Parathyroid adenoma (tissue), 2 donors: ENCODE results near the gene EPM2A.

Experiments used
- H2AFZ ChIP-seq: fragments of 300-600 bp; sonication (generic); one replicate; pipeline ENCODE4 v1.7.0; 2017; ENCODE audit warnings: antibody characterized with exemption, mild to moderate bottlenecking
- H3K27ac ChIP-seq: fragments of 300-600 bp; sonication (generic); one replicate; pipeline ENCODE4 v1.7.0; 2017
- H3K27me3 ChIP-seq: fragments of 300-600 bp; sonication (generic); one replicate; pipeline ENCODE4 v1.7.0; 2017; ENCODE audit warnings: low read length; ENCODE audit not compliant: control insufficient read depth, insufficient read depth
- H3K36me3 ChIP-seq: fragments of 300-600 bp; sonication (generic); one replicate; pipeline ENCODE4 v1.7.0; 2017; ENCODE audit warnings: low read length; ENCODE audit not compliant: control insufficient read depth, insufficient read depth
- H3K4me1 ChIP-seq: fragments of 300-600 bp; sonication (generic); one replicate; pipeline ENCODE4 v1.7.0; 2017; ENCODE audit warnings: control low read depth
- H3K4me2 ChIP-seq: fragments of 300-600 bp; sonication (generic); one replicate; pipeline ENCODE4 v1.7.0; 2017; ENCODE audit warnings: low read length
- H3K4me3 ChIP-seq: fragments of 300-600 bp; sonication (generic); one replicate; pipeline ENCODE4 v1.7.0; 2017; ENCODE audit warnings: low read depth, low read length
- H3K79me2 ChIP-seq: fragments of 300-600 bp; sonication (generic); one replicate; pipeline ENCODE4 v1.7.0; 2017; ENCODE audit warnings: control low read depth
- H3K9ac ChIP-seq: fragments of 300-600 bp; sonication (generic); one replicate; pipeline ENCODE4 v1.7.0; 2017; ENCODE audit warnings: mild to moderate bottlenecking
- H3K9me3 ChIP-seq: fragments of 300-600 bp; sonication (generic); one replicate; pipeline ENCODE4 v1.7.0; 2017; ENCODE audit warnings: low read length; ENCODE audit not compliant: control insufficient read depth
- TF ChIP-seq, protein P1 (sequence below): fragments of 300-600 bp; sonication (generic); IDR thresholded peaks from one replicate; pipeline ENCODE4 v1.7.0; 2017; ENCODE audit warnings: antibody characterized with exemption, mild to moderate bottlenecking
- donor health status: primary hyperparathyroidism.

EPM2A gene

DNA sequence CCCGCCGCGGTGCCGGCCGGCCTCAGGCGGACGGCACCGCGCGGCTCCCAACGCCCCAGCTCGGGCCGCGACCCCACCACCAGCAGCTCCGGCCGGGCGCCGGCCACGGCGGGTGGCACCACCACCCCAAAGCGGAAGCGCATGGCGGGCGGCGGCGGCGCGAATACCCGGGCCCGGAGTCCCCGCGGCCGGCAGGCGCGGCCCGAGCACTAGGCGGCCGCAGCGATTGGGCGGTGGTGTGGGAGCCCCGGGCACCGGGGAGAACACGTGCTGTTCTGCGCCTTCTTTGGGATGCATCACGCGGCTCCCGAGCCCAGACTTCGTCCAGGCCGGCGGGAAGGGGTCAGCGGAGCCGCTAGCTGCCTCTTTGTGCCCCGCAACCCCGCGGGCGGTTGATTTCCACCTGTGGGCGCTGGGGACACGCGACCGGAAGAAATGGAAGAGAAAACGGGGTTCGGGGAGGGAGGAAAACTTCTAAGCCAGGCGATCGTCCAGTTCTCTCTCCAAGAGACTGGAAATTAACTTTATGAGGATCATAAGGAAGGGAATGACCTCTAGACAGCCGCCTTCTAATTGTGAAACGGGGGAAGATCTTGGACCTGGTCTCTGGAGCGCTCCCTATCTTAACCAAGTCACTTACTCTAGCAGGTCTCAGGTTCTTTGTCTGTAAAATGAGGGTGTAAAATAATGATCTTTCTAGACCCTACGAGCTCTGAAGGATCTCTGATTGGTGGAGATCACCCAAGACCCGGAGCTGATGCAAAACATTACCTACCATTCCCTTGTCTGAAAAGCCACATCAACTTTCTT lies at the start of gene EPM2A:
TSS of gene EPM2A (minus strand) at position 165 of the 810 bp plus-strand sequence. CDS start at position 143, 22 bp downstream.
- Histone ChIP-seq H3K27me3 (no peaks in the 10 kb centered on the region), H3K4me2 (peak within 1 kb of the TSS; percentile 100), H3K79me2 (no peaks in the 10 kb centered on the region), H3K9ac (peak within 1 kb of the TSS; percentile 70), H3K4me1 (no peaks in the 10 kb centered on the region), H3K9me3 (no peaks in the 10 kb centered on the region), H2AFZ (peak within 1 kb of the TSS; percentile 99), H3K27ac (peak within 1 kb of the TSS; percentile 96), H3K4me3 (peak within 1 kb of the TSS; percentile 80), H3K36me3 (no peaks in the 10 kb centered on the region)
- TF ChIP-seq, protein P1, sequence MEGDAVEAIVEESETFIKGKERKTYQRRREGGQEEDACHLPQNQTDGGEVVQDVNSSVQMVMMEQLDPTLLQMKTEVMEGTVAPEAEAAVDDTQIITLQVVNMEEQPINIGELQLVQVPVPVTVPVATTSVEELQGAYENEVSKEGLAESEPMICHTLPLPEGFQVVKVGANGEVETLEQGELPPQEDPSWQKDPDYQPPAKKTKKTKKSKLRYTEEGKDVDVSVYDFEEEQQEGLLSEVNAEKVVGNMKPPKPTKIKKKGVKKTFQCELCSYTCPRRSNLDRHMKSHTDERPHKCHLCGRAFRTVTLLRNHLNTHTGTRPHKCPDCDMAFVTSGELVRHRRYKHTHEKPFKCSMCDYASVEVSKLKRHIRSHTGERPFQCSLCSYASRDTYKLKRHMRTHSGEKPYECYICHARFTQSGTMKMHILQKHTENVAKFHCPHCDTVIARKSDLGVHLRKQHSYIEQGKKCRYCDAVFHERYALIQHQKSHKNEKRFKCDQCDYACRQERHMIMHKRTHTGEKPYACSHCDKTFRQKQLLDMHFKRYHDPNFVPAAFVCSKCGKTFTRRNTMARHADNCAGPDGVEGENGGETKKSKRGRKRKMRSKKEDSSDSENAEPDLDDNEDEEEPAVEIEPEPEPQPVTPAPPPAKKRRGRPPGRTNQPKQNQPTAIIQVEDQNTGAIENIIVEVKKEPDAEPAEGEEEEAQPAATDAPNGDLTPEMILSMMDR = no peak

DNA sequence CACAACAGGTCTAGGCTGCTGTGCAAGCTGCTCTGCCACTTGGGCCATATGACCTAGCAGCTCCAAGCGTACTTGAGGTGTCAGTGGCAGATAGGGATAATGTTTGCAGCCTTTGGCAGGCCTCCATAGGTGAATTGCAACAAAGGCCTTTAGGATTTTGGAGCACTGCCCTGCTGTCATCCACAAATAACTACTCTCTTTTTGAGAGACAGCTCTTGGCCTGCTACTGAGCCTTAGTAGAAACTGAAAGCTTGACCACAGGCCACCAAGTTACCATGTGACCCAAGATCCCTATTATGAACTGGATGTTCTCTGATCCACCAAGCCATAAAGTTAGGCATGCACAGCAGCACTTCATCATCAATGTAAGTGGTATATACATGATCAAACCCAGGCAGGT lies 49.4 kb upstream of the EPM2A start:
- no peaks in the 10 kb centered on the region for H3K36me3 ChIP-seq
- no peak overlapping the region for H3K4me3 ChIP-seq
- H3K79me2 ChIP-seq = no peaks in the 10 kb centered on the region
- H3K4me2 ChIP-seq = no peak overlapping the region
- no peak overlapping the region for H3K9ac ChIP-seq
- H2AFZ ChIP-seq = no peak overlapping the region
- TF ChIP-seq, protein P1 = no peak
- H3K9me3 ChIP-seq = no peaks in the 10 kb centered on the region
- no peaks in the 10 kb centered on the region for H3K27me3 ChIP-seq
- H3K27ac ChIP-seq = no peak overlapping the region
- H3K4me1 ChIP-seq = no peaks in the 10 kb centered on the region

DNA sequence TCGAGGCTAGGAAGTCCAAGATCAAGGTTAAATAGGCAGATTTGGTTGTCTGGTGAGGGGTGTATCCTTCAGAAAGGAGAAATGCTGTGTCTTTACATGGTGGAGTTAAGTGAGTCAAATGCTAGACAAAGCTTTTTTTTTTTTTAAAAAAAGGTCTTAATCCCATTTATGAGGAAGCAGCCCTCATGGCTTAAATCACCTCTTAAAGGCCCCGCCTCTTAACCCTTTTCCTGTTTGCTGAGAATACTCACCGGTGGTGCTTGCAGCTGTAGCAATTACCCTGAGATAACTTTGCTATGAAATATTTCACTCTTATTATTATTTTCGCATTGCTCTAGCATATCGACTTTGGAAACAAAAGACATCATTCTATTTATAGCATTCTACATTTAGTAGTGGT lies 48.5 kb upstream of the EPM2A start:
- Histone ChIP-seq H3K9me3 (no peaks in the 10 kb centered on the region), H2AFZ (no peak overlapping the region), H3K36me3 (no peaks in the 10 kb centered on the region), H3K4me3 (no peak overlapping the region), H3K27me3 (no peaks in the 10 kb centered on the region), H3K4me1 (no peaks in the 10 kb centered on the region), H3K4me2 (no peak overlapping the region), H3K79me2 (no peaks in the 10 kb centered on the region), H3K9ac (no peak overlapping the region), H3K27ac (no peak overlapping the region)
- TF ChIP-seq, protein P1 = no peak

DNA sequence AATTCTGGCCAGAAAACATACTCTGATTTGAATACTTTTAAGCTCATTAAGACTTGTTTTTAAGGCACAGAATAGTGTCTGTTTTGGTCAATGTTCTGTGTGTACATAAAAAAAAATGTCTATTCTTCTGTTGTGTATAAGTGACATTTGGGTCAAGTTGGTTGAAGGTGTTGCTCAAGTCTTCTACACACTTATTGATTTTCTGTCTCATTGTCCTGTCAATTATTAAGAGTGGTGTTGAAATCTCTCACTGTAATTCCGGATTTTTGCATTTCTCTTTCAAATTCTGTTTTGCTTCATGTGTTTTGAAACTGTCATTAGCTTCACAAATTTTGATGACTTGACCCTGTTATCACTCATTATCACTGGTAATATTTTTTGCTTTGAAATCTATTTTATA lies 37.5 kb upstream of the EPM2A start:
- H3K27me3 ChIP-seq = no peaks in the 10 kb centered on the region
- TF ChIP-seq, protein P1 = no peak
- no peak overlapping the region for H3K27ac ChIP-seq
- H3K4me3 ChIP-seq = no peak overlapping the region
- no peaks in the 10 kb centered on the region for H3K4me1 ChIP-seq
- H3K4me2 ChIP-seq = no peak overlapping the region
- no peaks in the 10 kb centered on the region for H3K79me2 ChIP-seq
- H3K9ac ChIP-seq = no peak overlapping the region
- H3K9me3 ChIP-seq = no peaks in the 10 kb centered on the region
- no peak overlapping the region for H2AFZ ChIP-seq
- no peaks in the 10 kb centered on the region for H3K36me3 ChIP-seq

DNA sequence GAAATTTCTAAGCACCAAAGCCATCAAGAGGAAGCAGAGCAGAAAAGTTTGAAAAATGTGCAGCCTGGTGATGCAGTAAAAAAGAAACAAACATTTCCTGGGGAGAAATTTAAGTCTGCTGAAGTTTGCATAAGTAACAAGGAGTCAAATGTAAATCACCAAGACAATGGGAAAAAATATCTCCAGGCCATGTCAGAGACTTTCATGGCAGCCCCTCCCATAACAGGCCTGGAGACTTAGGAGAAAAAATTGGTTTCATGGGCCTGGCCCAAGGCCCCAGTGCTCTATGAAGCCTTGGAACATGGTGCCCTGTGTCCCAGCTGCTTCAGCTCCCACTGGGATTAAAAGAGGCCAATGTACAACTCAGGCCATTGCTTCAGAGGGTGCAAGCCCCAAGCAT lies 30.1 kb upstream of the EPM2A start:
- Histone ChIP-seq H2AFZ (no peak overlapping the region), H3K27ac (no peak overlapping the region), H3K9ac (no peak overlapping the region), H3K4me1 (no peaks in the 10 kb centered on the region), H3K79me2 (no peaks in the 10 kb centered on the region), H3K4me2 (no peak overlapping the region), H3K4me3 (no peak overlapping the region), H3K36me3 (no peaks in the 10 kb centered on the region), H3K9me3 (no peaks in the 10 kb centered on the region), H3K27me3 (no peaks in the 10 kb centered on the region)
- TF ChIP-seq, protein P1 = no peak
